HG03095 (cell line): ENCODE data around the gene LSM3.
"Not testable (repeated sequence)": the region's sequence is repeated elsewhere in the genome, so short reads cannot be mapped to it uniquely, and the experiment has no call there.

Experiments
- ATAC-seq: cut with Tn5 transposase; IDR thresholded peaks from one replicate; pipeline ENCODE4 v1.9.1; 2021; ENCODE audit warnings: moderate library complexity; ENCODE audit not compliant: unreplicated experiment

Gene LSM3

DNA sequence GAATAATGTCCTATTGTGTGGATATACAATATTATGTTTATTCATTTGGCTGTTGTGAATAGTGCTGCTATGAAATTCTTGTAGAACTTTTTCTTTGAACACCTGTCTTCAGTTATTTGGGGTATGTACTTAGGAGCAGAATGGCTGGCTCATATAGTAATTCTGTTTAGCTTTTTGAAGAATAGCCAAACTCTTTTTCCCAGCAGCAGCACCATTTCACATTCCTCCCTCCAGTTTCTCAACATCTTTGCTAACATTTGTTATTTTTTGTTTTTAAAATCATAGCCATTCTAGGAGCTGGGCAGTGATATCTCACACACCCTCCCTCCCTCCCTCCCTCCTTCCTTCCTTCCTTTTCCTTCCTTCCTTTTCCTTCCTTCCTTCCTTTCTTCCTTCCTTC lies 39.7 kb downstream of the LSM3 start:
- no peak for ATAC-seq

DNA sequence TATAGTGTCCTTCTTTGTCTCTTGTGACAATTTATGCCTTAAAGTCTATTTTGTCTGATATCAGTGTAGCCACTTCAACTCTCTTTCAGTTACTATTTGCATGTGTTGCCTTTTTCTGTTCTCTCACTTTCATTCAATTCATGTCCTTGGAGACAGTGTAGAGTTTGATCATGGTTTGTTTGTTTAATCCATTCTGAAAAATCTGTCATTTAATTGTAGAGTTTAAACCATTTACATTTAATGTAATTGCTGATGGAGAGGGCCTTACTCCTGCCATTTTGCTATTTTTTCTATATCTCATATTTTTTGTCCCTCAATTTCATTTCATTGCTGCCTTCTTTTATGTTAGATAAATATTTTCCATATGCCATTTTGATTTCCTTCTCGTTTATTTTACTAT lies 42.3 kb downstream of the LSM3 start:
- ATAC-seq: no peak

DNA sequence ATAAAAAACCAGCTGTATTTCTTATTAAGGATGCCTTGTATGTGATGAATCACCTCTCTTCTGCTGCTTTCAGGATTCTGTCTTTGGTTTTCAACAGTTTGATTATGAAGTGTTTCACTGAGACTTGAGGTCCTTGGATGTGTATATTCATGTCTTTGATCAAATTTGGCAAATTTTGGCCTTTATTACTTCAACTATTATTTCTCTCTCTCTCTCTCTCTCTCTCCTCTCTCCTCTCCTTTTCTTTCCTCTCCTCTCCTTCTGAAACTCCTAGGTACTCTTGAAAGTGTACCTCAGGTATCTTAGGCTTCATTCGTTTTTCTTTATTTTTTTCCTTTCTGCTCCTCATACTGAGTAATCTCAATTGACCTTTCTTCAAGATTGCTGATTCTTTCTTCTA lies 43.3 kb downstream of the LSM3 start:
- ATAC-seq: no peak

DNA sequence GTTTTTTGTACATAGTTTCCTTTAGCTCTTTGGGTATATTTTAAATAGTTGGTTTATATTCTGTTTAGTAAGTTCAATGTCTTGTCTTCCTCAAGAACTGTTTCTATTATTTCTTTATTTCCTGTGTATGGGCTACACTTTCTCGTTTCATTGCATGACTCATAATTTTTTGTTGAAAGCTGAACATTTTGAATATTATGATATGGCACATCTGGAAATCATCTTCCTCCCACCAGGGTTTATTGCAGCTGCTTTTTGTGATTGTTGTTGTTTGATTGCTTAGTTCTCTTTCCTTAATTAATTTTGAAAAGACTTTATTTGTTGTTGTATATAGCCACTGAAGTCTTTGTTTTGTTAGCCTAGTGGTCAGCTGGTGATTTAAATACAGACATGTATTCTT lies 43.8 kb downstream of the LSM3 start:
- ATAC-seq: no peak

DNA sequence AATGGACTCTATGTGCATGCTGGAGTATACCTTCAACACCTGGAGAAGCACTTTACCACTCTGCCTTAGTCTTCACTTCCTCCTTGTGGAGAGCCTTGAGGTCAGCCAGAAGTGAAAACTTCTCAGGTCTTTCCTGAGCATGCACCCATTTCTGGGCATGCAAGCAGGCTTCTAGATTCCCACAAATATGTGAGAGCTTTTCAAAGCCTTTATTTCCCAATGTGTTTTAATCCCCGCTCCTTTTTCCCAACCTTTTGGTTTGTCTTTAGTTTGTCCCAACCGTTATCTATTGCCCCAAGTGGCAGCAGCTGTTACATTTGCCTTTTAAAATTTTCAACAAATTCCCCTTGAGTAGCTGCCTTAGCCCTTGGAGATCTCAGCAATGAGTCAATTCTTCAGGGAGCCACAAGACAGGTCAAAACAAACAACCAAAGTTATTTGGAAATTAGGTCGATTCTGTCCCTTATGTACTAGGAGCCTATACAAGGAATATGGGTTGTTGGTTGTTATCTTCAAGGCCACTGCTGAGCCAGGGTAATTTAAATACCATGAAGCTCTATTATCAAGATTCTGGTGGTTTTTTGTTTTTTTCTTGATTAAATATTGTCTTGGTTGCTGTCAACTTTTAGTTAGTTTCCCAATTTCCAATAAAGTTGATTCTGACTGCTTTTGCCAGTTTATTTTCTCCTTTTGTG lies 44.4 kb downstream of the LSM3 start:
- ATAC-seq: no peak

DNA sequence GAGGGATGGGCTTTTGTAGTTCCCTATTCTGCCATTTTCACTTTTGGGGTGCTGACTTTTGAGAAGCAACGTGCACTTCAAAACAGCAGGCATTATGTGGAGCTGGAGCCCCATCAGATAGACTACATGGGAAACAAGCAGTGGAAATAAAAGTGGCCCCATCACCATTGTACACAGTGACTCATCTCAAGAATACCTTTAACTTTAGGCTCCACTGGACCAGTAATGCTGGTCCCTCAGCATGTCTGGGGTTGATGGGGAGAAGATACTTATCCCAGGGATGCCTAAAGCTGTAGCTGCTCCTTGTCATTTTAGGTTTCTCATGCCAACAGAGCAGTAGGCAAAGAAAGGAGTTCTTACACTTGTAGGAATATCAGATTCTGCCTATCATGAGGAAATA lies 45.0 kb downstream of the LSM3 start:
- no peak for ATAC-seq

DNA sequence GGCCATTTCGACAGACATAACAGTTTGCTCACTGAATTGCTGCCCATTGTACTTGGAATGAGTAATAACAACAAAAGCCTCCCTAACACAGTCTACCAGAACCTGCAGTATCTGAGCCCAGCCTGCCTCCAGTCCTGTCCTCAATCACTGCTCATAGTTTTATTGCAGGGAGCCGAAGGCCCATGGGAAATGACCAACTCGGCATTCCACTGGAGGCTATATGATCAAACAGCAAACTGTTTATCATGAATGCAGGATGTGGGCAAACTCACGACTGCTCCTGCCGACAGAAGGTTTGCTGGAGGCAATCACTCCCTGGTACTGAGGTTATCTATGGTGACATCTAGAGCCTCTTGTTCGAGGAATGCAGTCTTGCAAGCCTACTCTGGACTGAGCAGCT lies 46.3 kb downstream of the LSM3 start:
- ATAC-seq: no peak

DNA sequence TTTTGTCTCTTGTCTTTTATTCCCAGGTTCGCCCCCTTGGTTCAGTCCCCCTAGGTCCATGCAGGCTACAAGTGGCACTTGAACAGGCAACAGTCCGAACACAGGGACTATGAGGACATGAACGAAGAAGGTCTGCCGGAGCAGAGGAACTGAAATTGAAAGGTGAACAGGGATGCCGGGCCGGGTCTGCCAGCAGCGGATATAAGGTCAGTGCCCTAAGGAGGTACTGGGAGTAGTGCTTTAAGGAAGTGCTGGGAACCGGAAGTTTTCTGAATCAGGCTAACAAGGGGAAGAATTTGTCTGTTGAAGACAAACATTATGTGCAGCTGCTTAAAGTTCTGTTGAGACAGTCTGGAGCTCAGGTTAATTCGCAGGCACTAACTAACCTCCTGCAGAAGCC lies 46.8 kb downstream of the LSM3 start:
- ATAC-seq: no peak

DNA sequence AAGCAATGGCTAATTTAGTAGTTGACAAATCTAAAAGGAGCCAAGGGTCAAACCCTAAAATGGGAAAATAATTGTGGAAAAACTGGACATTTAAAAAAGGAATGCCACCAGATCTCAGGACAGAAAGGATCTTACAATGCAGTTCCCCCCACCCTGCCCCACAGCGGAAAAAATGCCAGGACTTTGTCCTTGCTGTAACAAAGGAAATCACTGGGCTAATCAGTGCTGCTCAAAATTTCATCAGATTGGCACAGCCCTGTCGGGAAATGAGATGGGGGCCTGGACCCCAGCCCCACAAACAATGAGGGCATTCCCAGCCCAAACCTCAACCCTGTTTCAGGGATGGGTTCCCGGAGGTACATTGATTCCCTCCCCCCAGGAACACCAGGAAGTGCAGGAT lies 47.7 kb downstream of the LSM3 start:
- not testable (repeated sequence) for ATAC-seq

DNA sequence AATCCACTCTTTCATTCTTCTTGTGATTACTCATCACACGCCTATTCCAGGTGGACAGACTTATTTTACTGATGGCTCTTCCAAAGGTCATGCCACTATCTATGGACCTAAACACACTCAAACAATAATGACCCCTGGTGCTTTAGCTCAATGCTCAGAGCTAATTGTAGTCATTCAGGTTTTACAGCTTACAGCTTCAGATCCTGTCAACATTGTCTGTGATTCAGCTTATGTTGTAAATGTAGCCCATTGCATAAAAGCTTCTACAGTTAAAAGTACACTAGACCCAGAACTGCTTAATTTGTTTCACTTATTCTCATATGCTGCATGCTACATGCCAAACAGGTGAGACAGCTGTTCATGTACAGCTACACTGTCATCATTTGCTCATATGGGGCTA lies 49.2 kb downstream of the LSM3 start:
- no peak for ATAC-seq

DNA sequence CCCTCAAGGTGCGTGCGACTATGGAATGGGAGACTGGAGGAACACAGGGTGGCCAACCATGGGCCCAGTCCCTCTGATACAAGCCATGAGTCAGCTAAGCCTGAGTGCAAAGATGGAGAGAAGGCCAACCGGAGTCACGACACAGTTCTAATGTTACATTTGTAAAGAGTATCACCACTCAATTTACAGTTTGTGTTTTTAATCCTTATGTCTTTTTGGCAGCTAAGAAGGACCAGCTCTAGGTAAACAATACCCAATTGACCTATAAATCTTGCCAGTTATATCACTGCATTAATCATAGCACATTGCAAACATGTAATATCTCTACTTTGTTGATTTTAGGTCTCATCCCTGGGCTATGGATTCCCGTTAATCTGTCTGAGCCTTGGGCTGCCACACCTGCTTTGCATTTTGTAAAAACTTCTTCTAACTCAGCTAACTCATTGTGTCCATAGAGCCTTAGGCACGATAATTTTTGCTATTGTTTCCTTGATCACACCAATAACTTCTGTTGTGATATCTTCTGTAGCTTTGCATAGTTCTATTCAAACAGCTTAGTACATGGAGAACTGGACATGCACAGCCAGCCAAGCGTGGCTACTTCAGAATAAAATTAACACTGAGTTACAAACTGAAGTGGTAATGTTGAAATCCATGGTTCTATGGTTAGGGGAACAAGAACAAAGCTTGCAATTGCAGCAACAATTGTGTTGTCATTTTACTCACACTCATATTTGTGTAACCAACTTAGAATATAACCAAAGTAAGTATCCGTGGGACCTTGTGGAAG lies 50.3 kb downstream of the LSM3 start:
- no peak for ATAC-seq

DNA sequence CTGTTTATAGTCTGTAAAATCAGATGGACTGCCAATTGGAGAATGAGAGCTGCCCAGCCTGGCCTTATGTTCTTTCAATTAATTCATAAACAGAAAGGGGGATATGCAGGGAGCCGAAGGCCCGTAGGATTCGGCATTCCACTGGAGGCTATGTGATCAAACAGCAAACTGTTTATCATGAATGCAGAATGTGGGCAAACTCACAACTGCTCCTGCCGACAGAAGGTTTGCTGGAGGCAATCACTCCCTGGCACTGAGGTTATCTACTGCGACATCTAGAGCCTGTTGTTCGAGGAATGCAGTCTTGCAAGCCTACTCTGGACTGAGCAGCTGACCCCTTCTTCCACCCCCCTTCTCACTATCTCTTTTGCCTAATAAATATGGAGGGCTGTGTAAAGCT lies 51.1 kb downstream of the LSM3 start:
- ATAC-seq: not testable (repeated sequence)

DNA sequence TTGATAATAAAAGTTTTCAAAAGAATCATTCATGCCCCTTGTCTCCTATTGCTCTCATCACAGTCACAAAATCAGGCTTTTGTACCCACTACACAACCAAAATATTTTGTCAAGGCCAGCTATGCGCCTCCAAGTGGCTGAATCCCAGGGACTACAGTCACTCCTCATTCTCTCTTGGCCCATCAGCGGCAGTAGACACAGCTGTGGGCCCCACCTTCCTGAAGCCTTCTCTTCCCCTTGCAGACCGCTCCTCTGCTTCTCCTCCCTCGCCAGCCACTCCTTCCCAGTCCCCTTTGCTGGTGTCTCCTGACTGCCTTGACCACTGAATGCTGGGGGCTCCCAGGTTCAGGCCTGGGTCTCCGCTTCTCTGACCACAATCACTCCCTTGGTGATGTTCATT lies 52.1 kb downstream of the LSM3 start:
- no peak for ATAC-seq

DNA sequence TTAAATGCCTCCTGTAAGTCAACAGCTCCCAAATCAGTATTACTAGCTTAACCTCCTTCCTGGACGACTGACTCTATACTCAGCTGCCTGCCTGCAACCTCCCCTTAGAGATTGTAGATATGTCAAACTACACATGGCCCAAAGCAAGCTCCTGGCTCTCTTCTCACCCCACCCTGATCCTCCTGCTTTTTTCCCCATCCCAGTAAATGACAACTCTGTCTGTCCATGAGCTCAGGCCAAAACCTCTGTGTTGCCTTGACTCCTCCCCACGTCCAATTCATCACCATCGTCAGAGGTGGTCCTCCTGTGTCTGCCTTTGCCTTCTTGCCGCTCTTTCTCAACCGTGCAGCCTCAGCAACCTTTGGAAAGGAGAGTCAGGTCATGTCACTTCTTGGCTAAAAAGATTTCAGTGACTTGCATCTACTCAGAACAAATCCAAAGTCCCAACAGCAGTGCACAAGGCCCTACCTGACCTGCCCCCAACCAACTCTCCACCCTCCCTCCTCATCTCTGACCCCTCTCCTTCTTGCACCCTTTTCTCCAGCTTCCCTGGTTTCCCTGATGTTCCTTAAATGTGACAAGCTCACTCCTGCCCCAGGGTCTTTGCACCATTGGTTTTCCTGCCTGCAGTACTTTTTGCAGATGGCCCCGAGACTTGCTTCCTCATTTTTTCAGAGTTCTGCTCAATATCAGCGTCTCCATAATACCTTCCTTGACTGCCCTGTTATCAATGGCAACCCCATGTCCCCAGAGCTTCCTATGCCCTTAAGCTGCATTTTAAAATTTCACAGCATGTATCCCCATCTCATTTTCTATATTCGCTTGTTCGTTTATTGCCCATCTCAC lies 52.8 kb downstream of the LSM3 start:
- ATAC-seq: no peak

DNA sequence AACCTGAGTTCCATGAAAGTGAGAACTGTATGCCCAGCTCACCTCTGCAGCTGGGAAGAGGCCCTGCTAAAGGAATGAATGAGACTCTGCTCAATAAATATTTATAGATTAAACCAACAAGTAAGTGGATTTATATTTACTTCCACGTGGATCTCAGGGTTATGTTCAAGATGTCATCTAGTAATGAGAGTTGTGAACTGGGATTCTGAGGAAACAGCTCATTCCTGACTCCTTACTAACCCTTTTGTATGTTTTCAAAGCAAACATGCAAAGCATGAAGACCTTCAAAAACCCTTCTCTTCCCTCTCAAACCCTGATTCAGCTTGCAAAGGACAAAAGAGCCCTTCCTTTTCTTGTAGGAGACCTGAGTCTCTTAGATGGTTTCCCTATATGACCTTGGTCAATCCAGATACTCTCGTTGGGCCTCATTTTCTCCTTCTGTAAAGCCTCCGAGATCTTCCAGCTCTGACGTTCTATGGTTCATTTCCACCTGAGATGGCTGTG lies 53.4 kb downstream of the LSM3 start:
- no peak for ATAC-seq

DNA sequence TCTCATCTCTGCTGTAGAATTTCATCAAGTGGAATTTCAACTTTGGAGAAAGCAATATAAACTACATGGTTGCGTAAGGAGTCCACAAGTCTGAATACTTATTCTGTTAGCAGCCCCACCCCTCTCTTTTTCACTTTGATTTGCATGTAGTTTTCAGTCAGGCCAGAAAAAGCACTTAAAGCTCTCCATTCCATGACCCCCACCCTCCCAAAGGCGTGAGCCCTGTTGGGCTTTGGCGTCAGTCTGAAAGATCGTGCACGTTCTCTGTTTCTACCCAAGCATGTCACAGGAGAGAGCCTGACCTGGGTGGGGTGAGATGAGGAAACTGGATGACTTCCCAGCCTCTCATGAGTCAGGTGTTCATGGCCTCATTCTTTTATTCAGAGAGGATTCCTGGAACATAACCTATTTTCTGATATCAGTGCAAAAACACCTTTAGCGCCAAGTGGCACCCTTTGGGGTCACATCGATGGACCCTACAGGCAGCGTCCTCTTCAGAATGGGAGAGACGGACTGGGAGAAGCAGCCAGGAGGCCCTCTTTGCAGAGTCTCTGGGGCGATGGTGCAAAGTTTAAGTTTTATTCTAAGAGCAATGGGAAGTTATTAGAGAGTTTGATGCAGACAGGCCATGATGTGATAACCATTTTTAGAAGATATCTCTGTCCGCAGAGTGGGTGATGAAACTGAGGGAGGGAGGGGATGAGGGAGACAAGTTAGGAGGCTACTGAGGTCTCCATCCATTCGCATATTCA lies 55.8 kb downstream of the LSM3 start:
- no peak for ATAC-seq

DNA sequence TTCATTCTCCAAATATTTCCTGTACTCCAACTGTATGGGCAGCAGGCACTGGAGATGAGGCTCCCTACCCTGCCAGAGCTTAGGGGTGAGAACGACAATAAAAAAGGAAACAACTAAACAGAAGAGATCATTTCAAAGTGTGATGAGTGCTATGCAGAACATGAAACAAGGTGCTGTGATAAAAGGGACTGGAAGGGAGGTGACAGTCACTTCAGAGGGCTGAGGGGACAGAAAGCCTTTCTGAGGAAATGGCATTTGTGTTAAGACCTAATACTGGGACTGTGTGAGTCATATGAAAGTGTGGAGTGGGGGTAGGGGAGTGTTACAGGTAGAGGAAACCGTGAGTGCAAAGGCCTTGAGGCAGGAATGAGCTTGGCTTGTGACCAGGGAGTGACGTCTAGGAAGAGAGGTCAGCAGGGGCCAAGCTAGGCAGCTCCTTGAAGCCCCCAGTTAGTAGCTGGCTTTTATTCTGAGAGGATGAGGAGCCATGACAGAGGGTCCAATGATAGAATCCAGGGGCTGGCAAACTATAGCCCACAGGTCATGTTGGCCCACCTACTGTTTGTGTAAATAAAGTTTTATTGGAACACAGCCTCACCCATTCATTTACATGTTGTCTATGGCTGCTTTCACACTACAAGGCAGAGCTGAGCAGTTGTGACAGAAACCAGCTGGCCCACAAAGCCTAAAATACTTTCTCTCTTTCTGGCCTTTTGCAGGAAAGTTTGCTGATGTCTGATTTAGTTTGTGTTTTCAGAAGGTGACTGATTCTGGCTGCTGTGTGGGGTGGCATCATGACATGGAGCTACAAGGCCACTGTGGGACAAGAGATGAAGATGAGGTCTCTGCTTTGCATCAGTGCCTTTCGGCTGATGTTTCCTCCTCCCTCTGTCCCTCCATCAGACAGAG lies 56.6 kb downstream of the LSM3 start:
- no peak for ATAC-seq

DNA sequence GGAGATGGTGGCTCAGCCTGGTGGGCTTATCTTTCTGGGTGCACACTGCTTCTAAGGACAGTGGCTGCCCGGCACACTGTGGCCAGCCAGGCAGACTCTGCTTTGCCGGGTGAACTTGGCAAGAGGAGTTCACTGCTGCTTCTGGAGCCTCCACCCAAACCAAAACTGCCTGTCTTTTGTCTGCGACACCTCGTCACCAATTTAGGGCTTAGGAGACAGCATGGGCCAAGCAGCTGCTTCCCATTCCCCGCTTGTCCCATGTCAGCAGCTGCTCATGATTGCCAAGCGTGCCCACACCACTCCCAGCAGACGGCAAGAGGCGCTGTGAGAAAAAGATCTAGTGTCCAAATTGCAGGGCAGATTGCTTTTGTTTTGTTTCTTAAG lies 57.3 kb downstream of the LSM3 start:
- ATAC-seq: no peak

DNA sequence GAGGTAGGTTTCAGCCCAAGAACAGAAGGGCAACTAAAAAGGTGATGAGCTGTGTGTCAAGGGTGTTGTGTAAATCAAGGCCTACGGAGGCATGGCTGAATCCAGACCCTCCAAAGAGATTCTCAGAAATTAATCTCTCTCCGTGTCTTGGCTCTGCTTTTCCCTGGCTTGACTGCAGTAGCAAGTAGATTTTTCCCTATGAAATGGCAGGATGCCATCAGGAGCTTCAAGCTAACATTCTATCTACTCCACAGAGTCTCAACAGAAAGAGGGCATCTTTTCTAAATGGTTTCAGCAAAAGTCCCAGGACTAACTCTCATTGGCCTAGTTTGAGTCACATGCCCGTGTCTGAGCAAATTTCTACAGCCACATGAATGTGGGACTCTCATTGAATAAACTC lies 58.3 kb downstream of the LSM3 start:
- no peak for ATAC-seq

DNA sequence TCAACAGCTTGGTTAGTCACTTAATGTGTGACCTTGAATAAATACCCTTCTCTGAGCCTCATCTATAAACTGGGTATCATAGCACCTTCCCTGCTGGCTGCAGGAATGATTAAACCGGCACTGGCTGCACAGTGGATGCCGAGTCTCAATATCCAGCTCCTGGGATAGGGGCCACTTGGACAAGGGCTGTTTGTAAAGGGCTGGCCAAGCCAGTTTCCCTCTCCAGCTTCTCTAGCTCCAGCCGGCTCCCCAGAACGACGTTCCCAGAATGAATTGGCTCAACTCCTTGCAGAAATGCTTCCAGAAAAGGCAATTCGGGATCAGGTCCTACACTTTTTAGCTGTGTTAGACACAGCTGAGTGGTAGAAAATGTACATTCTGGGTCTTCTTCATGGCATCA lies 58.8 kb downstream of the LSM3 start:
- ATAC-seq: no peak
